Stimulated activated CD8-positive, alpha-beta memory T cell treated with anti-CD3 and anti-CD28 coated beads, Interleukin-15, amount 100 ng/mL, for 4 hours (primary cell): ENCODE results near the gene GPC5.

Source experiments
- DNase-seq, 2 donors: peaks; one replicate each; pipeline ENCODE4 v3.0.0-alpha.2; 2020; ENCODE audit warnings: low read depth in 2 of 2

The GPC5 gene

GRCh38 chr13:91454666-91455065 is 56.2 kb downstream of the GPC5 start:
- no peak for DNase-seq

GRCh38 chr13:91456837-91457236 is 58.4 kb downstream of the GPC5 start:
- no peak for DNase-seq

GRCh38 chr13:91459485-91459884 is 61.1 kb downstream of the GPC5 start:
- DNase-seq, result no peak

- DNase-seq, result no peak
These were observed 65.9 kb downstream of the GPC5 start for GRCh38 chr13:91464336-91464735.

GRCh38 chr13:91467236-91467635 is 68.8 kb downstream of the GPC5 start:
- no peak for DNase-seq

- DNase-seq, result no peak
These were observed 69.9 kb downstream of the GPC5 start for GRCh38 chr13:91468301-91468700.

GRCh38 chr13:91470084-91470621 is 71.7 kb downstream of the GPC5 start:
- DNase-seq, result no peak

- DNase-seq, result no peak
These were observed 72.3 kb downstream of the GPC5 start for GRCh38 chr13:91470681-91471080.

- no peak for DNase-seq
These were observed 84.0 kb downstream of the GPC5 start for GRCh38 chr13:91482427-91482826.

GRCh38 chr13:91491980-91492379 is 93.6 kb downstream of the GPC5 start:
- no peak for DNase-seq

- DNase-seq, result no peak
These were observed 95.0 kb downstream of the GPC5 start for GRCh38 chr13:91493442-91493841.

GRCh38 chr13:91498298-91498697 is 99.9 kb downstream of the GPC5 start:
- no peak for DNase-seq

- no peak for DNase-seq
These were observed 105.8 kb downstream of the GPC5 start for GRCh38 chr13:91504216-91504615.

GRCh38 chr13:91506759-91507158 is 108.3 kb downstream of the GPC5 start:
- DNase-seq, result no peak

GRCh38 chr13:91510058-91510457 is 111.6 kb downstream of the GPC5 start:
- no peak for DNase-seq

GRCh38 chr13:91513790-91514189 is 115.4 kb downstream of the GPC5 start:
- no peak for DNase-seq

GRCh38 chr13:91516799-91517198 is 118.4 kb downstream of the GPC5 start:
- no peak for DNase-seq

- no peak for DNase-seq
These were observed 122.5 kb downstream of the GPC5 start for GRCh38 chr13:91520952-91521351.

- DNase-seq, result no peak
These were observed 124.7 kb downstream of the GPC5 start for GRCh38 chr13:91523116-91523515.

GRCh38 chr13:91526543-91527033 is 128.2 kb downstream of the GPC5 start:
- DNase-seq, result no peak

- no peak for DNase-seq
These were observed 131.5 kb downstream of the GPC5 start for GRCh38 chr13:91529739-91530482.

GRCh38 chr13:91531646-91532045 is 133.2 kb downstream of the GPC5 start:
- DNase-seq, result no peak

- no peak for DNase-seq
These were observed 134.9 kb downstream of the GPC5 start for GRCh38 chr13:91533354-91533753.

- DNase-seq, result no peak
These were observed 136.6 kb downstream of the GPC5 start for GRCh38 chr13:91534996-91535395.
